RCC 7860 (cell line): ENCODE measurements around the gene MYH16.
A peak's percentile ranks its signal among the peaks of the same experiment; 100 is the strongest.
"Not testable (repeated sequence)": the region's sequence is repeated elsewhere in the genome, so short reads cannot be mapped to it uniquely, and the experiment has no call there.

Experiments used
- DNase-seq: peaks from one replicate; pipeline ENCODE4 v3.0.0-alpha.2; 2015; ENCODE audit warnings: low spot score
- FAIRE-seq: peaks from 2 replicates; lab custom pipeline; 2012; peaks lifted over from hg19 to GRCh38; lab: Jason Lieb, UNC

Gene MYH16

DNA sequence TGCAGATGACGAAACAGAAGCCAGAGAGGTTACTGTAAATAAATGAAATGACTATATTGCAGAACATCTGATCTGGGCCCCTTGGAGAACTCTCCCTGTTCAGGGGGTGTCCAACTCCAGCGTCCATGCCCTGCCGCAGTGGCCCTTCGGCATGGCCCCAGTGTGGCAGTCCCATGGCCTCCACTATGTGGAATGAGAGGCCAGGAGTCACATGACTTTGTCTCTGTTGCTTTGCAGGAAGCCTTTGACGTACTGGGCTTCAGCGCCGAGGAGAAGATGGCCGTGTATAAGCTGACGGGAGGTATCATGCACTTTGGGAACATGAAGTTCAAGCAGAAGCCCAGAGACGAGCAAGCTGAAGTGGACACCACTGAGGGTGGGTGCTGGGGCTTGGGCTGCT is 15.6 kb upstream of the MYH16 start:
- FAIRE-seq (no peak), DNase-seq (no peak)

DNA sequence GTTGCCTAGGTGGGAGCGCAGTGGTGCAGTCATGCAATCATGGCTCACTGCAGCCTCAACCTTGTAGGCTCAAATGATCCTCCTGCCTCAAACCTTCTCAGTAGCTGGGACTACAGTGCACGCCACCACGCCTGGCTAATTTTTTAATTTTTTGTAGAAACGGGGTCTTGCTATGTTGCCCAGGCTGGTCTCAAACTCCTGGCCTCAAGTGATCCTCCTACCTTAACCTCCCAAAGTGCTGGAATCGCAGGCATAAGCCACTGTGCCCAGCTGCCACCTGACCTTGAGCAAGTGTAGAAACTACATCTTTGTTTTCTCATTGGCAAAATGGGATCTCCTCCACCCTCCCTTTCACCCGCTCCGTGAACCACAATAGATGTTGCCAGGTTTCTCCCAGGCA is 15.0 kb upstream of the MYH16 start:
- FAIRE-seq (no peak), DNase-seq (no peak)

DNA sequence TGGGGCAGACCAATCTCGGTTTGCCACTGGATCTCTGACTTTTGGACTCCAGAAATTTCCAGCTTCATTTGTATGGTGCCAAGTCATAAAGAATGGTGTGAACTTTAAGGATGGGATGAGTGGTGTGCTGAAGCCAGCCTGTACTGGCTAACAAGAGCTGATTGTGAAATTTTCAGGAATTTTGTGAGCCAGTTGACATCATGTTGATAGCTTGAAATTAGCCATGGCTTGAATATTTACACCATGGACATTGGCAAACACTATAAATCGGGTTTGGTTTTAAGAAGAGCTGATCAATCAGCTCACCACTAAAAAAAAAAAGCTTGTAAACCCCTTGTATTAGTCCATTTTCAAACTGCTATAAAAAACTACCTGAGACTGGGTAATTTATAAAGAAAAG is 14.1 kb upstream of the MYH16 start:
- FAIRE-seq (no peak), DNase-seq (no peak)

DNA sequence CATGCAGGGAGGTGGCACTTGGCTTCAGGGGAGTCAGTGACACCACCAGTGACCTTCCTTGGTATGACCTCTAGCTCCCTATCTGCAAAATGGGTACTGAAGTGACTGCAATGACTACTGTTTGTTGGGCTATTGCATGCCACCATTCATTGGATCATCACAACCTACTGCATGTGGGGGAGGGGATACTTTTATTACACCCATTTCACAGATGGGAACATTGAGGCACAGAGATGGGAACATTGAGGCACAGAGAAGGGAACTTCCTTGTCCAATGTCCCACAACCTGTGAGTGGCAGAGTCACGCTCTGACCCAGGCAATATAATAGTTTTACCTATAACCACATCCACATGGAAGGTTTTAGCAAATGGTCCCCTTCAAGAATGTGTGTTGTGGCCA is 12.2 kb upstream of the MYH16 start:
- DNase-seq (no peak), FAIRE-seq (no peak)

DNA sequence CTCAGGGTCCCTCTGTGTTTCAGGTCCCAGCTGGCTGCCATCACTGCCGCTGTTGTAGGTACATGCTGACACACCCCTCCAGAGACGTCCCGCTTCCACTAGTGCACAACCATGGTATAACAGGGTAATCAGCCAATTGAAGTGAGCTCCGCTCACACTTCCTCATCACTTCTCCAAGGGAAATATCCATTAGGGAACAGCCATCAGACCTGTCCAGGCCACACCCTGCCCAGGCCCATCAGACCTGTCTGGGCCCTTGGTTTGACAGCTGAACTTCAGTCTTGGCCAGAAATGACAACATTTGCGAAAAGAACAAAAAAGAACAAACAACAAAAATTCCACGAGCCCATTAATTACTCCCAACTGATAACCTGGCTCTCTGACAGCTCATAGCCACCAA is 11.0 kb upstream of the MYH16 start:
- no peak for FAIRE-seq
- DNase-seq, result no peak

DNA sequence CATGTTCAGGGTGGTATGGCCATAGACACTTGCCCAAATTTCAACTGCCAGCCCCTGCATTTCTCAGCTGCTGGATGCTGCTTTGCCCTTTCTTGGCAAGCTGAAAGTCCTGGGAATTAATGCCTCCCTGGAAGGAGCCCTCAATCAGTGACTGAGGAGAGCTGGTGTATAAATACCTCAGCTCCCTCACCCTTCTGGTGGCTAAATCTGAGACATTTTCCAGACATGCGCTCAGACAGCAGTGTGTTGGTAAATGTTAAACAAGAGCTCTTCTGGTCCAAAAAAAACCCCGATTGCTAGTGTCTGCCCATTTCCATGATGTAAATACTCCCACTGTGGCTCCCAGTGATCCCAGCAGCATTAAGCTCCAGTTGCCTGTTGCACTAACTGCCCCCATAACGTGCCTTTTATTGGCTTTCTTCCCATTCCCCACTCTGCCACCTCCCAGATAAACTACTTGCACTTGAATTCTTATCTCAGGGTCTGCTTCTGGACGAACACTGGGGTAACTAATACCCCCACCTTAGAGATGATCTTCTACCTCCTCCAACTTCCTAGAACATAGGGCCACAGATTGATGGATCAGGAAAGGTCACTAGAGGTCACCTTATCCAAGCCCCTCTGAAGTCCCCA is 6.7 kb upstream of the MYH16 start:
- no peak for FAIRE-seq
- no peak for DNase-seq

DNA sequence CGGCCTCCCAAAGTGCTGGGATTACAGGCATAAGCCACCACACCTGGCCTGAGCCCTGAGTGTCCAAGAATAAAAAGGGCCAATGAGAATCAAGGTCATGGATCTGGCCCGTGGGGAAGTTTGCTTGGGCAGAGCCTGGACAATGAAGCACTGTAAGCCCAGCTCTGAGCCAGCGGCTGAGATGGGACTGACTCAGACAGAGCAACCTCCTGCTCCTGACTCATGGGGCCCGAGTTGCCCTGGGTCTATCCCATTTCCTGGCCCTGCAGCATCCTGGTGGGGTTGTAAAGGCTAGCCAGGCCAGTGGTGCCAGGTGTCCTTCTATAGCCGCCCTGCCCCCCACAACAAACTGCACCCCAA is 5.2 kb upstream of the MYH16 start:
- FAIRE-seq (peak; percentile 89), DNase-seq (peak; percentile 88)

DNA sequence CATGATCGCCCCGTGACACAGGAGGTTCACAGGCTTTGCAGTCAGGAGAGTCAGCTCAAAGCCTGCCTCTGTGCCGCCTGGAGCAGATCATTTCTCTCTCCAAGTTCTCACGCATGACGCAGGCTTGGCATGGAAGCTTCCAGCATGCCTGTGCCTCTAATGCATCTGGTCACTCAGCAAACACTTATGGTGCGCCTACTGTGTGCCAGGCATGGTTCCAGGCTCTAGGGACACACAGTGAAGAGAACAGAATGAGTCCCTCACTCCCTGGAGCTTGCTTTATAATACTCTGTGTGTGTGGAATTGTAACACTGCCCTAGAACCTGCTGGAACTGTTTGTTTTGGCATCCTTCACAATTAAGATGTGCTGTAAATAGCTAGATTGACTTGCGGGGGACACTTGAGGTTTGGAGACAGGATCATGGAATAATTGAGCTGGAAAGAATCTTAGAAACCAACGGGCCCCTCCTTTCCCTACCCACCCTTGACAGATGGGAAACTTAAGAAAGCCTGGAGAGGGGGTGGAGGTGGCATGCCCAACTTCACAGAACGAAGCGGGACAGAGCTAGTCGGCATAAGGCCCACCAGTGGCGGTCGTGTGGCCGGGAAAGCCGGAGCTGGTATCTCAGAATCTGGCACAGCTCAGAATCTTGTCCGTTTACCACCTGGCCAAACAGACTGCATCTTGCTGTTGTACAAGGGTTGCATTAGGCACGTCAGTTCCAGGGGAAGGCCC is 4.6 kb upstream of the MYH16 start:
- FAIRE-seq, result no peak
- no peak for DNase-seq

DNA sequence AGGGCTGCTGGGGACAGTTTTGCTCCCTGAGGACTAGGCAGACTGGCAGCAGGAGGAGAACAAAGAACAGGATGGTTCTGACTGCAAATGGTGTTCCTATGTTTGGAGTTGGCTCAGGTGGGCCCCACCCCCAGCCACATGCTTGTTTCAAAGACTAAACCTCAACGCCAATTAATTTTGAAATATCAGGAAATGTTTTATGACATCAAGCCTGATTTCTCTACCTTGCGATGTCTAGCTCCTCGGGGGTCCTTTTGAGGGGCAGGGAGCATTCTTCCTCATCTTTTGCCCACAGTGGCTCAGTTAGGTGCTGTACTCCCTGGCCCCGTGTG is 4.1 kb upstream of the MYH16 start:
- no peak for FAIRE-seq
- DNase-seq, result no peak

DNA sequence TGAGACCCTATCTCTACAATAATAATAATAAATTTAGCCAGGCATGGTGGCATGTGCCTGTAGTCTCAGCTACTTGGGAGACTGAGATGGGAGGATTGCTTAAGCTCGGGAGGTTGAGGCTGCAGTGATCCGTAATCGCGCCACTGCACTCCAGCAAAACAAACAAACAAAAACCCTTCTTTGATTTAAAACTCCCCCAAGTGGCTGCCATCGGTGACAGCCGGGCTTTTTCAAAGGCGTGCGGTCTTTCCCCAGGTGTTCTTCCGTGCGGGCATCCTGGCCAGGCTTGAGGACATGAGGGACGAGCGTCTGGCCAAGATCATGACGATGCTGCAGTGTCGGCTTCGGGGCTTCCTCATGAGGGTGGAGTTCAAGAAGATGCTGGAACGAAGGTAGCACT is 1.9 kb upstream of the MYH16 start:
- DNase-seq, result no peak
- FAIRE-seq, result no peak

DNA sequence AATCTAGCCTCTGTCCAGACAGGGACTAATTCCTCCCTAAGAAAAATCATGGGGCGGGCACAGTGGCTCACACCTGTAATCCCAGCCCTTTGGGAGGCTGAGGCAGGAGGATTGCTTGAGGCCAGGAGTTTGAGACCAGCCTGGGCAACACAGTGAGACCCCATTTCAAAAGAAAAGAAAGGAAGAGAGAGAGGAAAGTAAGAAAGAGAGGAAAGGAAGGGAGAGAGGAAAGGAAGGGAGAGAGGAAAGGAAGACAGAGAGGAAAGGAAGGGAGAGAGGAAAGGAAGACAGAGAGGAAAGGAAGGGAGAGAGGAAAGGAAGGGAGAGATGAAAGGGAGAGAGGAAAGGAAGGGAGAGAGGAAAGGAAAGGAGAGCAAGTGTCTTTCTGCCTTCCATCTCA is 922 bp downstream of the MYH16 start:
- not testable (repeated sequence) for DNase-seq, FAIRE-seq

DNA sequence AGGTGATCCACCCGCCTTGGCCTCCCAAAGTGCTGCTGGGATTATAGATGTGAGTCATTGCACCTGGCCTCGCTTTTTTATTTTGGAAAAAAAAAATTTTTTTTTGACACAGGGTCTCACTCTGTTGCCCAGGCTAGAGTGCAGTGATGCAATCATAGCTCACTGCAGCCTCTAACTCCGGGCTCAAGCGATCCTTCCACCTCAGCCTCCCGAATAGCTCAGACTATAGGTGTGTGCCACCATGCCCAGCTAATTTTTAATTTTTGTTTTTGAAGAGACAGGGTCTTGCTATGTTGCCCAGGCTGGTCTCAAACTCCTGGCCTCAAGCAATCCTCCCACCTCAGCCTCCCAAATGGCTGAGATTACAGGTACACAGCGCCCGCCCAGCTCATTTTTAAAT is 2.3 kb downstream of the MYH16 start:
- FAIRE-seq, DNase-seq: not testable (repeated sequence)

DNA sequence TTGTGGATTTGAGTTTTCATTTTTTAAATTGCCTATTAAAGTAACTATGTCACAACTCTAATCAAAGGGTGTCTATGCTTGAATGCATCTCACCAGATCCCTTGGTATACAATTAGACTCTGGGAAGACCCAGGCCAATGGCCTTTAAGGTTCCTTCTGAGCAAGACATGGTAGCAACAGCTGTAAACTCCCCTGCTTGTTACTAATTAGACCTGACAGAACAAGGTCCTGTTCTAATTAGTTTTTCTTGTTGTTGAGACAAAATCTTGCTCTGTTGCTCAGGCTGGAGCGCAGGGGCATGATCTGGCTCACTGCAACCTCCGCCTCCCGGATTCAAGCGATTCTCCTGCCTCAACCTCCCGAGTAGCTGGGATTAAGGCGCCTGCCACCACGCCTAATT is 2.9 kb downstream of the MYH16 start:
- FAIRE-seq, result no peak
- no peak for DNase-seq

DNA sequence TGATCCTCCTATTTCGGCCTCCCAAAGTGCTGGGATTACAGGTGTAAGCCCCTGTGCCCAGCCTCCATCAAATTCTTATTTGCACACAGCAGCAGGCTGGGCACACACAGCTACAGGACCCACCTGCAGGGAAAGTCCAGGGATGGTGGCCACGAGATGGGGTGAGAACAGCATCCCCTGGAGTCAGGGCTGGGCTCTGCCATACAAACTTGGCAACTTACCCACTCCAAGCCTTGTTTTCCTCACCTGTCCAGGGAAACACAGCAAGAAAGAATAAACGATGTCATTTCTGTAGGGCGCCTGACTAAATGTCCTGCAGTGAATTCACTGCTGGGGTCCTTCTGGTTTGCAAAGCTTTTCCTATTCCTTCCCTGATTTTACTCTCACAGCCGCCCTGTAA is 5.5 kb downstream of the MYH16 start:
- FAIRE-seq, result no peak
- no peak for DNase-seq

DNA sequence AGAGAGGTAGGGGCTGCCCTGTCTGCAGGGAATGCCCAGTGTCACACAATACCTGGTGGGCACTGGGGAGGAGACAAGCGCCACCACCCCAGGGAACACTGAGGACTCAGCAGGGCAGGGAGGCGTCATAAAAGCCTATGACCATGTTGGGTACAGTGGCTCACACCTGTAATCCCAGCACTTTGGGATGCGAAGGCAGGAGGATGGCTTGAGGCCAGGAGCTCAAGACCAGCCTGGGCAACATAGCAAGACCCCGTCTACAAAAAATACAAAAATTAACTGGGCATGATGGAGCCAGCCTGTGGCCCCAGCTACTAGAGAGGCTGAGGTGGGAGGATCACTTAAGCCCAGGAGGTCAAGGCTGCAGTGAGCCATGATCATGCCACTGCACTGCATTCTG is 11.5 kb downstream of the MYH16 start:
- FAIRE-seq, result not testable (repeated sequence)

DNA sequence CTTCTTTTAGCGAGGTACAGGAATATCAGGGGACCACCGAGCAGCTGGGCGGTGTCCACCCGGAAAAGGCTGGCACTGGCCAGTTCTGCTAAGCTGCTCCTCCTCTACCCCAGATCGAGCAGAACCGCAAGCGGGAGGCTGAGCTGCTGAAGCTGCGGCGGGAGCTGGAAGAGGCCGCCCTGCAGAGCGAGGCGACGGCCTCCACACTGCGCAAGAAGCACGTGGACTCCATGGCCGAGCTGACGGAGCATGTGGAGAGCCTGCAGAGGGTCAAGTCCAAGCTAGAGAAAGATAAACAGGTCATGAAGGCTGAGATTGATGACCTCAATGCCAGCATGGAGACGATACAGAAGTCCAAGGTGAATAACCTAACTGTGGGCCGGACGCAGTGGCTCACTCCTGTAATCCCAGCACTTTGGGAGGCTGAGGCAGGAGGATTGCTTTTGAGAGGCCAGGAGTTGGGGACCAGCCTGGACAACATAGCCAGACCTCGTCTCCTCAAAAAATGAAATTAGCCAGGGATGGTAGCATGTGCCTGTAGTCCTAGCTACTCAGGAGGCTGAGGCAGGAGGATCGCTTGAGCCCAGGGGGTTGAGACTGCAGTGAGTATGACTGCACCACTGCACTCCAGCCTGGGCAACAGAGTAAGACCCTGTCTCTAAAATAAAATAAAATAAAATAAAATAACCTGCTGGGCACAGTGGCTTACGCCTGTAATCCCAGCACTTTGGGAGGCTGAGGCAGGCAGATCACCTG is 15.3 kb downstream of the MYH16 start:
- no peak for FAIRE-seq

More for the DNA sequence above, 11.5 kb downstream of the MYH16 start:
- not testable (repeated sequence) for DNase-seq

DNA sequence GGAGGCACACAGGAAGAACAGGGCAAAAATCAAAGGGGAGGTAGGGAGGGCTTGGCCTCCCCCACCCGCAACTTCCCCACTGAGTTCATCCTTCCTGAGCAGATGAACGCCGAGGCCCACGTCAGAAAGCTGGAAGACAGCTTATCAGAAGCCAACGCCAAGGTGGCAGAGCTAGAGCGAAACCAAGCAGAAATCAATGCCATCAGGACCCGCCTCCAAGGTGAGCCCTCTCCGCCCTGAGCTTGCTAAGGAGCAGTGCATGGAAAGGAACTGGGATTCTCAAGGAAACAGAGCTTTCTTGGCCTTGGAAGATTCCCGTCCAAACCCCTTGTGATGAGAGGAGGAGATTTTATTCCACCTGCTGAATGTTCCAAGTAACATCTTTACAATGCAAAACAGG is 16.5 kb downstream of the MYH16 start:
- no peak for FAIRE-seq

More for the DNA sequence above, 15.3 kb downstream of the MYH16 start:
- DNase-seq, result no peak

DNA sequence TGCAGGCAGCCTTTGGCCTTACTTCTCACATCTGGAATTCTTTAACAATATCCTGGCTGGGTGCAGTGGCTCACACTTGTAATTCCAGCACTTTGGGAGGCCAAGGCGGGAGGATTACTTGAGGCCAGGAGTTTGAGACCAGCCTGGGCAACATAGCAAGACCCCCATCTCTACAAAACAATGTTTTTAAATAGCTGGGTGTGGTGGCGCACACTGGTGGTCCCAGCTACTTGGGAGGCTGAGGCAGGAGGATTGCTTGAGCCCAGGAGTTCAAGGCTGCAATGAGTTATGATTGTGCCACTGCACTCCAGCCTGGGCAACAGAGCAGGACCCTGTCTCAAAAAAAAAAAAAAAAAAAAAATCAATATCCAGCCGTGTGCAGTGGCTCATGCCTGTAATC is 17.5 kb downstream of the MYH16 start:
- not testable (repeated sequence) for DNase-seq, FAIRE-seq

More for the DNA sequence above, 16.5 kb downstream of the MYH16 start:
- no peak for DNase-seq

DNA sequence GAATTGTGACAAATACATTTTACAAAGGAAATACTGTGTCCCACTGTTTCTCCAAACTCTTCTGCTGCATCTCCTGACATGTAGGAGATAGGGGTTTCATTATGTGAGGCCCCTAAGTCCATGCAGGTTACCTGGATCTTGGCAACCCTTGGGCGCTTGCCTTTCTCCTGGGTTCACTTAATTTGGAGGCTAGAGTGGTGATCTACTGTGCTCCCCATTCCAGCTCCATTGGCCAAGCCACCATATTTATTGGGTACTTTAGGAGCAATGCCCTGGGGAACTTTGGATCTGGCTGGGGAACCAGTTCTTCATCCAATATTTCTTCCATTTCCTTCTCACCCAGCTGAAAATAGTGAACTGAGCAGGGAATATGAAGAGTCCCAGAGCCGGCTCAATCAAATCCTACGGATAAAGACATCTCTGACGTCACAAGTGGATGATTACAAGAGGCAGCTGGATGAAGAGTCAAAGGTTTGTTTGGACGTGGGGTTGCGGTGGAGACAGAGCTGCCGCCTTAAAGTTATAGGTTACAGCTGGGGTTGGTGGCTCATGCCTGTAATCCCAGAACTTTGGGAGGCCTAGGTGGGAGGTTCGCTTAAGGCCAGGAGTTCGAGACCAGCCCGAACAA is 18.5 kb downstream of the MYH16 start:
- FAIRE-seq, result no peak
- no peak for DNase-seq

DNA sequence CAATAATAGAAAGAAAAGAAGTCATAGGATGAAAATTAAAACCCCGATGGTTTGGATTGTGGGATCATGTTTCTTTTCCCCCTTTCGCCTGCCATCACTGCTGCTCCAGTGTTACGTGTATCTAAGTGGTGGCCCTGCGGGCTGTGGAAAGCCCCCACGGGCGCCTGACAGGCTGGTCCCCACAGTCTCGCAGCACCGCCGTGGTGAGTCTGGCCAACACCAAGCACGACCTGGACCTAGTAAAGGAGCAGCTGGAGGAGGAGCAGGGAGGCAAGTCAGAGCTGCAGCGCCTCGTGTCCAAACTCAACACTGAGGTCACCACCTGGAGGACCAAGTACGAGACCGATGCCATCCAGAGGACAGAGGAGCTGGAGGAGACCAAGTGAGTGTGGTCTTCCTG is 19.5 kb downstream of the MYH16 start:
- FAIRE-seq, result no peak

DNA sequence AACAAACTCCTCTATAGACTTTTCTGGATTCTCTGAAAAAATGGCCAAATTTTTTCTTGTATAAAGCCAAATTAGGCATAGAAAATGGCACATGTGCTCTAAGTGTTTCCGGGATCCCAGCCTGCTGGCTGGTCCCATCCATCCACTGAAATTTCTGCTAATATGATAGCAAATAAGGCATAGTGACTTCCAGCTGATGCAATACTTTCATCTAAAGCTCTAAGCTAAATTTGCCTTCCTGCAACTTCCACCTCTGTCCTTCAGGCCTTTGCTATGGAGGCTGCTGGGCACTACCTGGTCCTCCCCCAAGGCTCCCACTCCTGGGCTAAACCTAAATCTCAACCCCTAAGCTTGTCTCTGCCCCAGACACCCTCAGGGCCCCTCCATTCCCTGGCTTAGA is 20.5 kb downstream of the MYH16 start:
- no peak for FAIRE-seq
- DNase-seq, result no peak

More for the DNA sequence above, 19.5 kb downstream of the MYH16 start:
- DNase-seq, result no peak

DNA sequence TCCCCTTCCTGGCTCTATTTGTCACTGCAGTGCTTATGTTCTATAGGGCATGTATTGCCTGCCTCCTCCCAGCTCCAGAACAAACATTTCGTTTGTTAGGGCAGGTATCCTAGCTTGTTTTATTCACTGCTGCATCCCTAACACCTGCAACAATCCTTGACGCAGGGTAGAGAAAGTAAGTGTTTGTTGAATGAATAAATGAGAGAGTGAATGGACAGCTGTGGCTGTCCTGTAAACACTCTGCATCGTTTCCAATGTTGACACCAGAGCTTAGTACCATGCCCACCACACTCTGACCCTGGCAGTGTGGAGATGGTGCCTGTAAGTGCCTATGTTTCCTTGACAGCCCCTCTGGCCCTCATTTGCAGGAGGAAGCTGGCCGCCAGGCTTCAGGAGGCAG is 21.0 kb downstream of the MYH16 start:
- DNase-seq (no peak), FAIRE-seq (no peak)
